GM23338 (cell line): ENCODE data around the gene TMEM8B. TPM values are rescaled to one million over a fixed set of nuclear protein-coding genes. Genes with fewer than 3 reads are reported as not detected.

Source experiments
- ATAC-seq: fragments of 200-7000 bp; cut with Tn5 transposase; 3 replicates; pipeline ENCODE4 v1.9.1; 2020
- DNase-seq: peaks from one replicate; pipeline ENCODE4 v3.0.0-alpha.2; 2015; ENCODE audit warnings: low spot score
- H2AFZ ChIP-seq: fragments of 200-600 bp; sonication (generic); 2 replicates; pipeline ENCODE4 v1.8.0; 2016; ENCODE audit warnings: antibody characterized with exemption, mild to moderate bottlenecking, moderate library complexity
- H3F3A ChIP-seq: fragments of 200-600 bp; sonication (generic); replicated peaks from 2 replicates; pipeline ENCODE4 v1.8.0; 2017; ENCODE audit warnings: antibody characterized with exemption, mixed run types, low read depth
- H3K27ac ChIP-seq: fragments of 200-600 bp; sonication (generic); 2 replicates; pipeline ENCODE4 v1.6.1; 2016; ENCODE audit warnings: low read depth
- H3K27me3 ChIP-seq: fragments of 200-600 bp; sonication (generic); 2 replicates; pipeline ENCODE4 v1.8.0; 2016; ENCODE audit warnings: mild to moderate bottlenecking, mixed run types, moderate library complexity; ENCODE audit not compliant: insufficient read depth
- H3K36me3 ChIP-seq: fragments of 200-600 bp; sonication (generic); 2 replicates; pipeline ENCODE4 v1.8.0; 2016; ENCODE audit warnings: mild to moderate bottlenecking; ENCODE audit not compliant: insufficient read depth
- H3K4me1 ChIP-seq: fragments of 200-600 bp; sonication (generic); 2 replicates; pipeline ENCODE4 v1.8.0; 2016; ENCODE audit warnings: mild to moderate bottlenecking, moderate library complexity; ENCODE audit not compliant: insufficient read depth
- H3K4me2 ChIP-seq: fragments of 200-600 bp; sonication (generic); 2 replicates; pipeline ENCODE4 v1.7.1; 2017; ENCODE audit warnings: mixed run types
- H3K4me3 ChIP-seq: fragments of 200-600 bp; sonication (generic); 2 replicates; pipeline ENCODE4 v1.6.1; 2016; ENCODE audit warnings: mixed run types
- H3K79me2 ChIP-seq: fragments of 200-600 bp; sonication (generic); replicated peaks from 2 replicates; pipeline ENCODE4 v1.8.0; 2017; ENCODE audit warnings: mild to moderate bottlenecking; ENCODE audit not compliant: insufficient read depth
- H3K9me2 ChIP-seq: fragments of 200-600 bp; sonication (generic); 2 replicates; pipeline ENCODE4 v1.8.0; 2017; ENCODE audit not compliant: insufficient read depth
- H4K20me1 ChIP-seq: fragments of 200-600 bp; sonication (generic); replicated peaks from 2 replicates; pipeline ENCODE4 v1.8.0; 2017; ENCODE audit warnings: mild to moderate bottlenecking; ENCODE audit not compliant: insufficient read depth
- H3K27ac Mint-ChIP-seq: 2 replicates; pipeline ENCODE4 v1.8.0; 2020; ENCODE audit warnings: inconsistent platforms, mild to moderate bottlenecking, moderate library complexity, mixed read lengths
- H3K27me3 Mint-ChIP-seq: 3 replicates; pipeline ENCODE4 v1.8.0; 2022; ENCODE audit warnings: low read depth, mild to moderate bottlenecking, moderate library complexity, mixed read lengths, inconsistent platforms; ENCODE audit not compliant: insufficient read depth, poor library complexity
- H3K36me3 Mint-ChIP-seq: 3 replicates; pipeline ENCODE4 v1.8.0; 2021; ENCODE audit warnings: low read depth, mild to moderate bottlenecking, inconsistent platforms, moderate library complexity, mixed read lengths
- H3K4me1 Mint-ChIP-seq: 3 replicates; pipeline ENCODE4 v1.8.0; 2020; ENCODE audit warnings: mild to moderate bottlenecking, inconsistent platforms, mixed read lengths
- H3K4me3 Mint-ChIP-seq: 3 replicates; pipeline ENCODE4 v1.8.0; 2021; ENCODE audit warnings: moderate library complexity, mild to moderate bottlenecking, inconsistent platforms, mixed read lengths
- H3K9me3 Mint-ChIP-seq: 3 replicates; pipeline ENCODE4 v1.8.0; 2020; ENCODE audit warnings: moderate library complexity, mild to moderate bottlenecking, inconsistent platforms, mixed read lengths
- EZH2 ChIP-seq: fragments of 200-600 bp; sonication (generic); IDR thresholded peaks from one replicate; pipeline ENCODE4 v1.8.0; 2017; ENCODE audit warnings: antibody characterized with exemption, mild to moderate bottlenecking, low read depth; ENCODE audit not compliant: unreplicated experiment
- NANOG ChIP-seq: IDR thresholded peaks from 2 replicates; pipeline ENCODE4 v1.6.1; 2016; ENCODE audit warnings: antibody characterized with exemption, borderline replicate concordance
- POLR2AphosphoS5 ChIP-seq: IDR thresholded peaks from 2 replicates; pipeline ENCODE4 v1.6.1; 2016; ENCODE audit warnings: antibody characterized with exemption, low read depth
- ZNF462 ChIP-seq: fragments of 250-450 bp; sonication (Bioruptor Pico); IDR thresholded peaks from 2 replicates; pipeline ENCODE4 v1.5.0; 2020; ENCODE audit warnings: mild to moderate bottlenecking, moderate library complexity
- polyA plus RNA-seq: library from polyadenylated mRNA; unstranded; fragments of >200 nt; fragmentation: Nextera tagmentation; extraction: Ambion mirVana; gene quantifications from 2 replicates; pipeline ENCODE4 v1.2.1, GENCODE V29; 2016
- total RNA-seq: library from RNA; depleted of rRNA; stranded (reverse); fragments of >200 nt; shearing (Covaris generic); gene quantifications from 2 replicates; pipeline ENCODE4 v1.2.3, GENCODE V29; 2014
- TF ChIP-seq, protein P1 (sequence below), 2 experiments: fragments of 200-600 bp in 1 of 2; sonication (generic) in 1 of 2; conservative IDR thresholded peaks; 2 replicates each; pipeline versions ENCODE4 v1.5.1 to v1.6.1; 2016 to 2017; ENCODE audit warnings: antibody characterized with exemption in 2 of 2, low read depth in 2 of 2, mild to moderate bottlenecking in 2 of 2, moderate library complexity in 1 of 2

Gene TMEM8B
- total and polyA plus RNA-seq, 2 experiments from 2014 or later: 4.2 to 5.5 TPM

DNA sequence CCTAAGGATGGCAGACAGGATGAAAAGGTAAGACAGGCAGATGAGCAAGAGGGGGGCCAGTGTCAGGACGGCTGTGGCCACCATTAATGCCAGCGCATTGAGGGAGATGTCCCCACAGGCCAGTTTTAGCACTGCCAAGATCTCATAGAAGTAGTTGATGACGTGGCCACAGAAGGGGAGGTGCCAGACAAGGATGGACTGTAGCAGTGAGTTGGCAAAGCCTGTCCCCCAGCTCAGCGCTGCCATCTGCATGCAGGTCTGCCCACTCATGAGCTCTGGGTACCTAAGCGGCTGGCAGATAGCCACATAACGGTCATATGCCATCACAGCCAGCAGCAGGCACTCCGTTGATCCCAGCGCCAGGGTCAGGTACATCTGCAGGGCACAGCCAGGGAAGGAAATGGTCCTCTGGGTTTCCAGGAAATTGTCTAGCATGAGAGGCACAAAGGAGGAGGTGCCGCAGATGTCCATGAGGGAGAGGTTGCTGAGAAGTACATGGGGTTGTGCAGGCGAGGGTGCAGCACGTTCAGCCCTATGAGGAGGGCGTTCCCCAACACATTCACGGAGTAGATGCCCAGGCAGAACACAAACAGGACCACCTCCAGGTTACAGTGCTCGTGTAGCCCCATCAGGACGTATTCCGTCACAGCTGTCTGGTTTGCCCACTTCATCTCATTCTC lies 30.4 kb downstream of the TMEM8B start:
- Histone ChIP-seq H3K27ac (no peak overlapping the region), H3K4me2 (no peak overlapping the region), H3K79me2 (no peaks in the 10 kb centered on the region), H3K27me3 (no peaks in the 10 kb centered on the region), H3K4me1 (peaks cover 2% of the 10 kb centered on the region; the same call in 1 of the 2 replicates), H3F3A (no peaks in the 10 kb centered on the region), H4K20me1 (no peaks in the 10 kb centered on the region), H3K9me2 (no peaks in the 10 kb centered on the region), H2AFZ (no peak overlapping the region), H3K36me3 (no peaks in the 10 kb centered on the region), H3K4me3 (no peak overlapping the region)
- ATAC-seq (peak; percentile 25; the same call in 2 of the 3 replicates), DNase-seq (no peak)
- H3K4me1 Mint-ChIP-seq: peaks cover 6% of the 10 kb centered on the region; the same call in 2 of the 3 replicates
- H3K4me3 Mint-ChIP-seq: no peak overlapping the region
- TF ChIP-seq ZNF462 (CRISPR knock-in tag): no peak
- no peak for TF ChIP-seq NANOG
- TF ChIP-seq, protein P1, sequence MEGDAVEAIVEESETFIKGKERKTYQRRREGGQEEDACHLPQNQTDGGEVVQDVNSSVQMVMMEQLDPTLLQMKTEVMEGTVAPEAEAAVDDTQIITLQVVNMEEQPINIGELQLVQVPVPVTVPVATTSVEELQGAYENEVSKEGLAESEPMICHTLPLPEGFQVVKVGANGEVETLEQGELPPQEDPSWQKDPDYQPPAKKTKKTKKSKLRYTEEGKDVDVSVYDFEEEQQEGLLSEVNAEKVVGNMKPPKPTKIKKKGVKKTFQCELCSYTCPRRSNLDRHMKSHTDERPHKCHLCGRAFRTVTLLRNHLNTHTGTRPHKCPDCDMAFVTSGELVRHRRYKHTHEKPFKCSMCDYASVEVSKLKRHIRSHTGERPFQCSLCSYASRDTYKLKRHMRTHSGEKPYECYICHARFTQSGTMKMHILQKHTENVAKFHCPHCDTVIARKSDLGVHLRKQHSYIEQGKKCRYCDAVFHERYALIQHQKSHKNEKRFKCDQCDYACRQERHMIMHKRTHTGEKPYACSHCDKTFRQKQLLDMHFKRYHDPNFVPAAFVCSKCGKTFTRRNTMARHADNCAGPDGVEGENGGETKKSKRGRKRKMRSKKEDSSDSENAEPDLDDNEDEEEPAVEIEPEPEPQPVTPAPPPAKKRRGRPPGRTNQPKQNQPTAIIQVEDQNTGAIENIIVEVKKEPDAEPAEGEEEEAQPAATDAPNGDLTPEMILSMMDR (conservative IDR thresholded peaks at IDR 0.05; ENCODE audit: low read depth in 2 of 2): peak in 1 of 2 experiments; percentile 25; a peak in 2 of 4 replicates
- TF ChIP-seq POLR2AphosphoS5: no peak
- no peak for TF ChIP-seq EZH2
- no peak overlapping the region for H3K27ac Mint-ChIP-seq
- H3K9me3 Mint-ChIP-seq: no peaks in the 10 kb centered on the region
- no peaks in the 10 kb centered on the region for H3K36me3 Mint-ChIP-seq
- H3K27me3 Mint-ChIP-seq: peaks cover 13% of the 10 kb centered on the region
